ENCODE data around the gene DPH1. TPM values are rescaled to one million over a fixed set of nuclear protein-coding genes. Genes with fewer than 3 reads are reported as not detected.
A peak's percentile ranks its signal among the peaks of the same experiment; 100 is the strongest.
"Not testable (repeated sequence)": the region's sequence is repeated elsewhere in the genome, so short reads cannot be mapped to it uniquely, and the experiment has no call there.

The DPH1 gene
- 44.7 and 53.9 TPM in 2 replicates for total RNA-seq (2014; rRNA removed; shearing (Covaris generic))
- 26.9 and 29.8 TPM in 2 replicates for polyA plus RNA-seq (2015; cell fraction: cytosol; rRNA removed)
- polyA plus RNA-seq (2015; cell fraction: nucleus; rRNA removed): 113 and 117 TPM in 2 replicates

DNA sequence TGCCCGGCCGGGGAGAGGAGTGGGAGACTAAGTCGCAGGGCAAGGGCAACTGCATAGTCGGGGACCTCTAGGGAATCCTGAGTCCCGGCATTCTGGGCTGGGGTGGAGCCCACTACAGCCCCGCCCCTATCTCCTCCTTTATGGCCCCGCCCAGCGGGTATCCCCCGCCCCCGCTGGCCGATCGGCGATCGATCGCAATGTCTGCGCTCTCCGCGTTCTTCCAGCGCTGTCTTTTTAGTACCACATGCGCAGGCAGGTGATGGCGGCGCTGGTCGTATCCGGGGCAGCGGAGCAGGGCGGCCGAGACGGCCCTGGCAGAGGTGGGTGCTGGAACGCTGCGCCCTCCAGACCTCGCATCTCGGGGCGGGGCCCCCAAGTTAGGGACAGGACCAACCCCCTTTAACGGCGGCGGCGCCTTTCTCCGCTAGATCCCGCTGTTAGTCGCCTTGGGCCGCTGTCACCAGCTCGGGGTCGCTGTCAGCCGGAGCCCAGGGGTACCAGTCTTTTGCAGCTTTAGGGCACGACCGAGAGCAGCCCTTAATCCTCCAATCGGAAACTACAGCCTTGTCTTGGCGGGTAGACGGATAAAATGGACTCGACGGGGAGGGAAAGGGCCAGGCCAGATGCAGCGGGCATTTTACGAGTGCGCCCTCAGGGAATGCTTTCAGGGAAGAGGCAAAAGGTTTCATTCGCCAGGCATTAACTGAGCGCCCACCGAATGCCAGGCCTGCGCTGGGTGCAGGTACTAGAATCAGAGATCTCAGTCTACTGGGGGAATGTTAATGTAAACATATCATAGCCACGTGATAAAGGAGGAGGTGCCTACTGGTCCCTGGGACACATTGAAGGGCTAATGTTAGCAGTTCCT is at the start of gene DPH1:
TSS of gene DPH1 (plus strand) at position 243 of the 868 bp plus-strand sequence. CDS start at position 260, 17 bp downstream.
- peak; percentile 83 for DNase-seq (ENCODE audit: low read depth)

- no peak for DNase-seq (ENCODE audit: low read depth)
Measured at GRCh38 chr17:1980665-1981250, 49.2 kb upstream of the DPH1 start.

DNA sequence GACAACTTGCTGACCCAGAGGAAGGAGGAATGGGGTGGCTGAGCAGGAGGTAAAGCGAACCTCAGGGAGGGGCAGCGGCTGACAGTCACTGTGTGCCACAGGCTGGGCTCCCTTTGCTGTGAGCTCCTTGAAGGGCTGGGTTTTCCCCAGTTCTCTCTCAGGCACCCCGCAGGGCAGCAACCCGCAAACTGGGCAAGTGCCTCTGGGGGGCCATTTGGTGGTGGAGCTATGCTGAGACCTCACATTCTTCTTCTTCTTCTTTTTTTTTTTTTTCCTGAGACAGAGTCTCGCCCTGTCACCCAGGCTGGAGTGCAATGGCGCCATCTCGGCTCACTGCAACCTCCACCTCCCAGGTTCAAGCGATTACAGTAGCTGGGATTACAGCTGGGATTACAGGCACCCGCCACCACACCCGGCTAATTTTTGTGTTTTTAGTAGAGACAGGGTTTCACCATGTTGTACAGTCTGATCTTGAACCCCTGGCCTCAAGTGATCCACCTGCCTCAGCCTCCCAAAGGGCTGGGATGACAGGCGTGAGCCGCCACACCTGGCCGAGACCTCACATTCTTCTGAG is 47.1 kb upstream of the DPH1 start:
- not testable (repeated sequence) for DNase-seq (ENCODE audit: low read depth)

DNA sequence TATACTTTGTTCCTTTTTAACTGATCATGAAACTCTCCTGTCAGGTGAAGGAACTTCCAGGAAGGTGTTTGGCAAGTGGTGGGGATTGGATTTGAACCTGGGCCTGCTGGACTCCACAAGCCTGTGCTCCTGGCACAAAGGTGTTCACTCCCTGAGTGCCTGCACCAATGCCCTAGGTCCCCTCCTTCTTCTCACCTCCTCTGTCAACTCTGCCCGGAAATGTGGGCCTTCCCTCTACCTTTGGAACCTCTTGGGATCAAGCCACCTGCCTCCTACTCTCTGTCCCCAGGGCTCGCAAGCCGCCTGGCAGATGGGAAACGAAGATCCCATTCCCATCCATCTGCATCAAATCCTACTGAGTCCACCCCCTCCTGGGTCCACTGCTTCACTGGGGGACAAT is 44.9 kb upstream of the DPH1 start:
- DNase-seq (ENCODE audit: low read depth): no peak

GRCh38 chr17:1985686-1986085 is 44.3 kb upstream of the DPH1 start:
- DNase-seq (ENCODE audit: low read depth): no peak

GRCh38 chr17:1986783-1987451 is 43.0 kb upstream of the DPH1 start:
- no peak for DNase-seq (ENCODE audit: low read depth)

DNA sequence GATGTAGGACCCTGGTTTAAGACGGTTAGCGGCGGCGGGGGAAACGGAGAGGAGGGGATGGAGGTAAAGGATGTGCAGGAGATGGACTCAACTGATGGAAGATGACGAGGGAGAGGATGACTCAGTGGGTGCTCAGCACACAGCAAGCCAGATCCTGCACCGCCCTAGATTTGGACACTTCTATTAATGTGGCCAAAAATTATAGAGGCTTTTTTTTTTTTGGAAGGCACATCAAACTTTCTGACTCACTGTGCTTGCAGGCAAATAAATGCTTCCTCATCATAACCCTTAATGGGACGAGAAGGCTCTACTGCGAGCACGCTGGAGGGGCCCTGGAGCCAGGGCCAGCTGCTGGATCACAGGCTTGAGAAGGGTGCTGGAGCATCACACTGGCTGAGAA is 40.8 kb upstream of the DPH1 start:
- DNase-seq (ENCODE audit: low read depth): peak; percentile 95

DNA sequence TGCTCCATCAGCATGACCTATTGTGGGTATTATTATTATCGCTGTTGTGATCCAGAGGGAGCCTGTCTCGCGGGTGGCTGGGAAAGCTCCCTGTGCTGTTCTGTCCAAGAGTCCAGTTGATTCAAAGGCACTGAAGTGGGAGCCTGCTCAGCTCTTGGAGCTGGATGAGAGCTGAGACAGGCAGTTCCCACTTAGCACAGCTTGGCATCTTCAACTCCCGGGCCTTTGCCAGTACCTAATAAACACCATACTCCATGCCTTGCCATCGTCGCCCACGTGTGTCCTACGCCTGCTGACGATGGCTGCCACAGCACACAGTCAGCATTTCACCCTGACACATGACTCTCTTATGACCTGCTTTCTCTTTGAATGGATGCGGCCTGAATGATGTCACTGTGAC is 37.4 kb upstream of the DPH1 start:
- no peak for DNase-seq (ENCODE audit: low read depth)

DNA sequence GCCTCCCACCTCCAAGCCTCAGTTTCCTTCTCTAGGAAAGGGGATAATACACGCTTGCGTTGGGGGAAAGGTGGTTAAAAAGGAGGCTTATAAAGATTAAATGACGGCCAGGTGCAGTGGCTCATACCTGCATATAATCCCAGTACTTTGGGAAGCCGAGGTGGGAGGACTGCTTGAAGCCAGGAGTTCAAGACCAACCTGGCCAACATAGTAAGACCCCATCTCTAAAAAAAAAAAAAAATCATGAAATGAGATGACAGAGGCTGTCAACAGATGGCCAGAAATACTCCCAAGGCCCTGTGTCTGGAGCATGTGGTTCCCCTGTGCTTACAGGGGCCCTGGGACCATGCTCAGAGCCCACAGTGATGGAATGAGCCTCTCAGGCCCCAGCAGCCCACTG is 35.2 kb upstream of the DPH1 start:
- no peak for DNase-seq (ENCODE audit: low read depth)

GRCh38 chr17:1995321-1995892 is 34.5 kb upstream of the DPH1 start:
- no peak for DNase-seq (ENCODE audit: low read depth)

GRCh38 chr17:1995907-1996799 is 33.8 kb upstream of the DPH1 start:
- no peak for DNase-seq (ENCODE audit: low read depth)

- DNase-seq (ENCODE audit: low read depth): no peak
Measured at GRCh38 chr17:1996800-1997288, 33.1 kb upstream of the DPH1 start.

GRCh38 chr17:1997289-1997926 is 32.5 kb upstream of the DPH1 start:
- no peak for DNase-seq (ENCODE audit: low read depth)

GRCh38 chr17:1997927-1998742 is 31.8 kb upstream of the DPH1 start:
- no peak for DNase-seq (ENCODE audit: low read depth)

GRCh38 chr17:1999557-2000251 is 30.2 kb upstream of the DPH1 start:
- no peak for DNase-seq (ENCODE audit: low read depth)

- no peak for DNase-seq (ENCODE audit: low read depth)
Measured at GRCh38 chr17:2002767-2003329, 27.1 kb upstream of the DPH1 start.

DNA sequence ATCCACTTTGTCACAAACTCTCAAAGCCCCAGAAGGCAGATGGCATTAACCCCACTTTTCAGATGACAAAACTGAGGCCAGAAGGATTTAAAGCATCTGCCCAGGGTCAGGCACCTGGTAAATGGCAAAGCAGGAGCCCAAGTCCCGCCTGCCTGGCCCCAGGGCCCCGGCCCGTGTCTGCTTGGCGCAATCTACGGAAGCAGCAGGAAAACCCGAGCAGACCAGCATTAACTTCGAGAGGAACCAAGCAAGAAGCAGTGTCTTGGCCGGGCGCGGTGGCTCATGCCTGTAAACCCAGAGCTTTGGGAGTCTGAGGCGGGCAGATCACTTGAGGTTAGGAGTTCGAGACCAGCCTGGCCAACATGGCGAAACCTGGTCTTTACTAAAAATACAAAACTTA is 26.4 kb upstream of the DPH1 start:
- no peak for DNase-seq (ENCODE audit: low read depth)

DNA sequence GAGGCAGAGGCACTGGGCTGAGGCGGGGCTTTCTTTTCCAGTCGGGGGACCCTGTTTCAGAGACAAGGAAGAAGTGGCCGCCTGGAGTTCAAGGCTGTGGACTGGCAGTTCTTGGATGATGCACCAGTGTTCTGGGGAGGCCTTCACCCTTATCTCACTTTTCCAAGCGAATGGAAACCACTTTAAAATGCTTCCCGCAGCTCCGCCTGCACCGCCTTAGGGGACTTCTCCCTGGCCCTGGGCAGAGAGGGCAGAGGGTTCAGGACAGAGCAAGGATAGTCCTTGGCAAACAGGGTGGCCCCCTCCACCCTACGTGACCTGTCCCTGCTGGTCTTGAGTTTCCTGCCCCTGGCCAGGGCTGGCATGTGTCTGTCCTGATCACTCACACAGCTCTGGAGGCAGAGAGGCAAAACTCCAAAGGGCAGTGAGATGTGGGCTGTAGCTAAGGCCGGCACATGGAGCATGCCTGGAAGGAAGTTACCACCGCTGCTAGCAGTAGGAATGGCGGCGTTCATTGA is 25.5 kb upstream of the DPH1 start:
- no peak for DNase-seq (ENCODE audit: low read depth)
